Gastrocnemius medialis (tissue), 4 donors: Measurements from ENCODE around the gene CDK7.

Experiments
- POLR2A ChIP-seq, 2 donors: fragments of 450-650 bp; IDR thresholded peaks; one replicate each; pipeline ENCODE4 v1.6.1; 2017; ENCODE audit warnings: antibody characterized with exemption in 2 of 2, mild to moderate bottlenecking in 2 of 2, moderate library complexity in 2 of 2
- TF ChIP-seq, protein P1 (sequence below), 5 experiments: fragments of 450-650 bp in 3 of 5; fragments of 200-600 bp in 2 of 5; sonication (generic) in 2 of 5; IDR thresholded peaks in 4 of 5; conservative IDR thresholded peaks in 1 of 5; 1 replicate in 4 of 5; 2 replicates in 1 of 5; pipeline ENCODE4 v1.5.1; 2016 to 2019; ENCODE audit warnings: antibody characterized with exemption in 5 of 5, mild to moderate bottlenecking in 3 of 5, moderate library complexity in 3 of 5

DNA sequence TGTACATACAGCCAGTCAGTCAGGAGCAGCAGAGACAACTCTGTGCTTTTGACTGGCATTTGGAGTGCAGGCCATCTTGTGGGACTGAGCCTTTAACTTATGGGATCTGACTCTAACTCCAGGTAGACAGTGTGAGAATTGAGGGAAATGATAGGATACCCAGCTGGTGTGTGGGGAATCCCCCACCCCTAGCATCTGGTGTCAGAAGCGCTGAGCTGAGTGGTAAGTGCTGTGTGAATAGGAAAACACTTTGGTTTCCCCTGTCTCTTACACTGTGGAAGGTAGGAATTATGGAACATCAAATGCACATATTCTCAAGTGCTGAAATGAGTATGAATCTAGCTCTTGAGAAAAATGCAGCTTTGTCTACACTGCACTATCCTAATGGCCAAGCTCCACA lies 54.0 kb downstream of the CDK7 start:
- TF ChIP-seq POLR2A (IDR thresholded peaks at IDR 0.05): no peak
- TF ChIP-seq, protein P1, sequence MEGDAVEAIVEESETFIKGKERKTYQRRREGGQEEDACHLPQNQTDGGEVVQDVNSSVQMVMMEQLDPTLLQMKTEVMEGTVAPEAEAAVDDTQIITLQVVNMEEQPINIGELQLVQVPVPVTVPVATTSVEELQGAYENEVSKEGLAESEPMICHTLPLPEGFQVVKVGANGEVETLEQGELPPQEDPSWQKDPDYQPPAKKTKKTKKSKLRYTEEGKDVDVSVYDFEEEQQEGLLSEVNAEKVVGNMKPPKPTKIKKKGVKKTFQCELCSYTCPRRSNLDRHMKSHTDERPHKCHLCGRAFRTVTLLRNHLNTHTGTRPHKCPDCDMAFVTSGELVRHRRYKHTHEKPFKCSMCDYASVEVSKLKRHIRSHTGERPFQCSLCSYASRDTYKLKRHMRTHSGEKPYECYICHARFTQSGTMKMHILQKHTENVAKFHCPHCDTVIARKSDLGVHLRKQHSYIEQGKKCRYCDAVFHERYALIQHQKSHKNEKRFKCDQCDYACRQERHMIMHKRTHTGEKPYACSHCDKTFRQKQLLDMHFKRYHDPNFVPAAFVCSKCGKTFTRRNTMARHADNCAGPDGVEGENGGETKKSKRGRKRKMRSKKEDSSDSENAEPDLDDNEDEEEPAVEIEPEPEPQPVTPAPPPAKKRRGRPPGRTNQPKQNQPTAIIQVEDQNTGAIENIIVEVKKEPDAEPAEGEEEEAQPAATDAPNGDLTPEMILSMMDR (IDR thresholded peaks at IDR 0.05 in 4 of 5, conservative IDR thresholded peaks at IDR 0.05 in 1 of 5): no peak
